ENCODE results near the gene PSD2. TPM values are rescaled to one million over a fixed set of nuclear protein-coding genes. Genes with fewer than 3 reads are reported as not detected.

PSD2 gene
- total and polyA plus RNA-seq, 2 experiments from 2014 or later: 0.08 to 0.10 TPM

DNA sequence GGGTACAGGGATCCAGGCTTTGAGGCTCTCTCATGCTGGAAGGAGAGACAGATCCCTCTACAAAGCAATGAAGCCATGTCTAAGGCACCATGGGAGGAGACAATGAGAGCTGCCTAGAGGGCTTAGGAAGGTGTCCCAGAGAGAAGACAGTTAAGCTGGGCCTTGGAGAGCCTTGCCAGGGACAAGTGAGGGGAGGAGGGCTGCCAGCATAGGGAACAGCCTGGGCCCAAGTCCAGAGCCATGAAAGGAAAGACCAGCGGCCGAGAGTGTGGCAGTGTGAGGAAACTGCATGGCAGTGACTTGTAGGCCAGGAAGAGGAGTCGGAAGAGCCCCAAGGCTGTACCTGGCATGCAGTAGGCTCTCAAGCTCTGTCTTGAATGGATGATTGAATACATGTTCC, 88.5 kb downstream of the PSD2 start (continued):
- TF ChIP-seq, protein P1, sequence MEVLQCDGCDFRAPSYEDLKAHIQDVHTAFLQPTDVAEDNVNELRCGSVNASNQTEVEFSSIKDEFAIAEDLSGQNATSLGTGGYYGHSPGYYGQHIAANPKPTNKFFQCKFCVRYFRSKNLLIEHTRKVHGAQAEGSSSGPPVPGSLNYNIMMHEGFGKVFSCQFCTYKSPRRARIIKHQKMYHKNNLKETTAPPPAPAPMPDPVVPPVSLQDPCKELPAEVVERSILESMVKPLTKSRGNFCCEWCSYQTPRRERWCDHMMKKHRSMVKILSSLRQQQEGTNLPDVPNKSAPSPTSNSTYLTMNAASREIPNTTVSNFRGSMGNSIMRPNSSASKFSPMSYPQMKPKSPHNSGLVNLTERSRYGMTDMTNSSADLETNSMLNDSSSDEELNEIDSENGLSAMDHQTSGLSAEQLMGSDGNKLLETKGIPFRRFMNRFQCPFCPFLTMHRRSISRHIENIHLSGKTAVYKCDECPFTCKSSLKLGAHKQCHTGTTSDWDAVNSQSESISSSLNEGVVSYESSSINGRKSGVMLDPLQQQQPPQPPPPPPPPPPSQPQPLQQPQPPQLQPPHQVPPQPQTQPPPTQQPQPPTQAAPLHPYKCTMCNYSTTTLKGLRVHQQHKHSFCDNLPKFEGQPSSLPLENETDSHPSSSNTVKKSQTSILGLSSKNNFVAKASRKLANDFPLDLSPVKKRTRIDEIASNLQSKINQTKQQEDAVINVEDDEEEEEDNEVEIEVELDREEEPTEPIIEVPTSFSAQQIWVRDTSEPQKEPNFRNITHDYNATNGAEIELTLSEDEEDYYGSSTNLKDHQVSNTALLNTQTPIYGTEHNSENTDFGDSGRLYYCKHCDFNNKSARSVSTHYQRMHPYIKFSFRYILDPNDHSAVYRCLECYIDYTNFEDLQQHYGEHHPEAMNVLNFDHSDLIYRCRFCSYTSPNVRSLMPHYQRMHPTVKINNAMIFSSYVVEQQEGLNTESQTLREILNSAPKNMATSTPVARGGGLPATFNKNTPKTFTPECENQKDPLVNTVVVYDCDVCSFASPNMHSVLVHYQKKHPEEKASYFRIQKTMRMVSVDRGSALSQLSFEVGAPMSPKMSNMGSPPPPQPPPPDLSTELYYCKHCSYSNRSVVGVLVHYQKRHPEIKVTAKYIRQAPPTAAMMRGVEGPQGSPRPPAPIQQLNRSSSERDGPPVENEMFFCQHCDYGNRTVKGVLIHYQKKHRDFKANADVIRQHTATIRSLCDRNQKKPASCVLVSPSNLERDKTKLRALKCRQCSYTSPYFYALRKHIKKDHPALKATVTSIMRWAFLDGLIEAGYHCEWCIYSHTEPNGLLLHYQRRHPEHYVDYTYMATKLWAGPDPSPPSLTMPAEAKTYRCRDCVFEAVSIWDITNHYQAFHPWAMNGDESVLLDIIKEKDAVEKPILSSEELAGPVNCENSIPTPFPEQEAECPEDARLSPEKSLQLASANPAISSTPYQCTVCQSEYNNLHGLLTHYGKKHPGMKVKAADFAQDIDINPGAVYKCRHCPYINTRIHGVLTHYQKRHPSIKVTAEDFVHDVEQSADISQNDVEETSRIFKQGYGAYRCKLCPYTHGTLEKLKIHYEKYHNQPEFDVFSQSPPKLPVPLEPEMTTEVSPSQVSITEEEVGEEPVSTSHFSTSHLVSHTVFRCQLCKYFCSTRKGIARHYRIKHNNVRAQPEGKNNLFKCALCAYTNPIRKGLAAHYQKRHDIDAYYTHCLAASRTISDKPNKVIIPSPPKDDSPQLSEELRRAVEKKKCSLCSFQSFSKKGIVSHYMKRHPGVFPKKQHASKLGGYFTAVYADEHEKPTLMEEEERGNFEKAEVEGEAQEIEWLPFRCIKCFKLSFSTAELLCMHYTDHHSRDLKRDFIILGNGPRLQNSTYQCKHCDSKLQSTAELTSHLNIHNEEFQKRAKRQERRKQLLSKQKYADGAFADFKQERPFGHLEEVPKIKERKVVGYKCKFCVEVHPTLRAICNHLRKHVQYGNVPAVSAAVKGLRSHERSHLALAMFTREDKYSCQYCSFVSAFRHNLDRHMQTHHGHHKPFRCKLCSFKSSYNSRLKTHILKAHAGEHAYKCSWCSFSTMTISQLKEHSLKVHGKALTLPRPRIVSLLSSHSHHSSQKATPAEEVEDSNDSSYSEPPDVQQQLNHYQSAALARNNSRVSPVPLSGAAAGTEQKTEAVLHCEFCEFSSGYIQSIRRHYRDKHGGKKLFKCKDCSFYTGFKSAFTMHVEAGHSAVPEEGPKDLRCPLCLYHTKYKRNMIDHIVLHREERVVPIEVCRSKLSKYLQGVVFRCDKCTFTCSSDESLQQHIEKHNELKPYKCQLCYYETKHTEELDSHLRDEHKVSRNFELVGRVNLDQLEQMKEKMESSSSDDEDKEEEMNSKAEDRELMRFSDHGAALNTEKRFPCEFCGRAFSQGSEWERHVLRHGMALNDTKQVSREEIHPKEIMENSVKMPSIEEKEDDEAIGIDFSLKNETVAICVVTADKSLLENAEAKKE (CRISPR knock-in tag; IDR thresholded peaks at IDR 0.05): no peak

GRCh38 chr5:139884734-139885133, 89.1 kb downstream of the PSD2 start:
- H3K9me3 Mint-ChIP-seq: no peaks in the 10 kb centered on the region
- H3K36me3 Mint-ChIP-seq (ENCODE audit: low read depth): no peaks in the 10 kb centered on the region
- DNase-seq (ENCODE audit: low spot score): no peak
- no peak overlapping the region for H3K4me2 ChIP-seq
- no peaks in the 10 kb centered on the region for H3F3A ChIP-seq (replicated peaks; ENCODE audit: low read depth)
- no peaks in the 10 kb centered on the region for H3K27me3 ChIP-seq (ENCODE audit: insufficient read depth)
- H3K79me2 ChIP-seq (replicated peaks; ENCODE audit: insufficient read depth): no peaks in the 10 kb centered on the region
- H3K4me3 Mint-ChIP-seq: no peak overlapping the region
- no peak overlapping the region for H3K27ac ChIP-seq (ENCODE audit: low read depth)
- H3K27ac Mint-ChIP-seq: no peak overlapping the region
- peaks cover 17% of the 10 kb centered on the region for H3K27me3 Mint-ChIP-seq (ENCODE audit: insufficient read depth, low read depth, poor library complexity)
- H2AFZ ChIP-seq: no peak overlapping the region
- no peaks in the 10 kb centered on the region for H3K9me2 ChIP-seq (ENCODE audit: insufficient read depth)
- H4K20me1 ChIP-seq (replicated peaks; ENCODE audit: insufficient read depth): no peaks in the 10 kb centered on the region
- ATAC-seq: no peak
- peaks cover 5% of the 10 kb centered on the region; the same call in 1 of the 3 replicates for H3K4me1 Mint-ChIP-seq
- no peak overlapping the region for H3K4me3 ChIP-seq
- no peaks in the 10 kb centered on the region for H3K36me3 ChIP-seq (ENCODE audit: insufficient read depth)
- no peaks in the 10 kb centered on the region for H3K4me1 ChIP-seq (ENCODE audit: insufficient read depth)
- TF ChIP-seq POLR2AphosphoS5 (IDR thresholded peaks at IDR 0.05; ENCODE audit: low read depth): no peak
- TF ChIP-seq STAT1 (IDR thresholded peaks at IDR 0.05; ENCODE audit: unreplicated experiment): no peak
- TF ChIP-seq ZNF114 (CRISPR knock-in tag; IDR thresholded peaks at IDR 0.05): no peak
- TF ChIP-seq EZH2 (IDR thresholded peaks at IDR 0.05; ENCODE audit: low read depth, unreplicated experiment): no peak
- TF ChIP-seq, protein P2, sequence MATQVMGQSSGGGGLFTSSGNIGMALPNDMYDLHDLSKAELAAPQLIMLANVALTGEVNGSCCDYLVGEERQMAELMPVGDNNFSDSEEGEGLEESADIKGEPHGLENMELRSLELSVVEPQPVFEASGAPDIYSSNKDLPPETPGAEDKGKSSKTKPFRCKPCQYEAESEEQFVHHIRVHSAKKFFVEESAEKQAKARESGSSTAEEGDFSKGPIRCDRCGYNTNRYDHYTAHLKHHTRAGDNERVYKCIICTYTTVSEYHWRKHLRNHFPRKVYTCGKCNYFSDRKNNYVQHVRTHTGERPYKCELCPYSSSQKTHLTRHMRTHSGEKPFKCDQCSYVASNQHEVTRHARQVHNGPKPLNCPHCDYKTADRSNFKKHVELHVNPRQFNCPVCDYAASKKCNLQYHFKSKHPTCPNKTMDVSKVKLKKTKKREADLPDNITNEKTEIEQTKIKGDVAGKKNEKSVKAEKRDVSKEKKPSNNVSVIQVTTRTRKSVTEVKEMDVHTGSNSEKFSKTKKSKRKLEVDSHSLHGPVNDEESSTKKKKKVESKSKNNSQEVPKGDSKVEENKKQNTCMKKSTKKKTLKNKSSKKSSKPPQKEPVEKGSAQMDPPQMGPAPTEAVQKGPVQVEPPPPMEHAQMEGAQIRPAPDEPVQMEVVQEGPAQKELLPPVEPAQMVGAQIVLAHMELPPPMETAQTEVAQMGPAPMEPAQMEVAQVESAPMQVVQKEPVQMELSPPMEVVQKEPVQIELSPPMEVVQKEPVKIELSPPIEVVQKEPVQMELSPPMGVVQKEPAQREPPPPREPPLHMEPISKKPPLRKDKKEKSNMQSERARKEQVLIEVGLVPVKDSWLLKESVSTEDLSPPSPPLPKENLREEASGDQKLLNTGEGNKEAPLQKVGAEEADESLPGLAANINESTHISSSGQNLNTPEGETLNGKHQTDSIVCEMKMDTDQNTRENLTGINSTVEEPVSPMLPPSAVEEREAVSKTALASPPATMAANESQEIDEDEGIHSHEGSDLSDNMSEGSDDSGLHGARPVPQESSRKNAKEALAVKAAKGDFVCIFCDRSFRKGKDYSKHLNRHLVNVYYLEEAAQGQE (IDR thresholded peaks at IDR 0.05; ENCODE audit: unreplicated experiment): no peak
- TF ChIP-seq ZNF331 (CRISPR knock-in tag; IDR thresholded peaks at IDR 0.05; ENCODE audit: low read depth): no peak
- TF ChIP-seq CREB1 (CRISPR knock-in tag; IDR thresholded peaks at IDR 0.05; ENCODE audit: low read depth): no peak
- TF ChIP-seq EZH2phosphoT487 (IDR thresholded peaks at IDR 0.05; ENCODE audit: unreplicated experiment): no peak
